Peyer's patch (tissue), 4 donors: ENCODE data around the gene ATP6V1F. TPM values are rescaled to one million over a fixed set of nuclear protein-coding genes. Genes with fewer than 3 reads are reported as not detected.

Experiments used
- DNase-seq, 3 donors: peaks; one replicate each; pipeline ENCODE4 v3.0.0-alpha.2; 2017 to 2019
- H3K27ac ChIP-seq, 4 donors: fragments of 200-600 bp; sonication (generic); one replicate each; pipeline ENCODE4 v1.5.1; 2016 to 2019
- H3K27me3 ChIP-seq, 2 donors: fragments of 200-600 bp; sonication (generic); one replicate each; pipeline ENCODE4 v1.5.1; 2019
- H3K36me3 ChIP-seq, 3 donors: fragments of 200-600 bp; sonication (generic); one replicate each; pipeline ENCODE4 v1.5.1; 2016 to 2019
- H3K4me1 ChIP-seq, 4 donors: fragments of 200-600 bp; sonication (generic); one replicate each; pipeline ENCODE4 v1.5.1; 2016 to 2019
- H3K4me3 ChIP-seq, 4 donors: fragments of 200-600 bp; sonication (generic); 1 replicate in 3 of 4; 2 replicates in 1 of 4; pipeline ENCODE4 v1.5.1; 2016 to 2019; ENCODE audit warnings: mild to moderate bottlenecking in 1 of 4
- H3K9me3 ChIP-seq, 4 donors: fragments of 200-600 bp; sonication (generic); one replicate each; pipeline ENCODE4 v1.5.1; 2016 to 2019; ENCODE audit warnings: mild to moderate bottlenecking in 1 of 4
- CTCF ChIP-seq, 6 experiments: fragments of 450-650 bp in 4 of 6; fragments of 200-600 bp in 2 of 6; sonication (generic) in 1 of 6; IDR thresholded peaks; one replicate each; pipeline ENCODE4 v1.5.1; 2017 to 2019; ENCODE audit warnings: antibody characterized with exemption in 6 of 6, mild to moderate bottlenecking in 3 of 6, moderate library complexity in 1 of 6
- POLR2A ChIP-seq, 2 donors: fragments of 450-650 bp; IDR thresholded peaks; one replicate each; pipeline ENCODE4 v1.5.1; 2017; ENCODE audit warnings: antibody characterized with exemption in 2 of 2, mild to moderate bottlenecking in 2 of 2, moderate library complexity in 2 of 2
- total RNA-seq, 4 donors: library from RNA; depleted of rRNA; stranded (reverse); fragments of >200 nt; gene quantifications; one replicate each; pipeline ENCODE4 v1.1.0, GENCODE V29; 2016

ATP6V1F gene
- total RNA-seq, 4 donors from 2014 or later: 71.3 to 88.3 (median 84.6) TPM

- TF ChIP-seq POLR2A (IDR thresholded peaks at IDR 0.05) (no peak), CTCF (IDR thresholded peaks at IDR 0.05) (no peak)
- H3K36me3 ChIP-seq: no peaks in the 10 kb centered on the region
- H3K27ac ChIP-seq: no peak overlapping the region
- H3K4me3 ChIP-seq: no peak overlapping the region
- peaks cover 3 to 9% (median 5%) of the 10 kb centered on the region in 4 donors for H3K4me1 ChIP-seq
- no peaks in the 10 kb centered on the region for H3K9me3 ChIP-seq
- H3K27me3 ChIP-seq: peaks cover 0 to 13% of the 10 kb centered on the region in 2 donors
- no peak for DNase-seq
Observed at GRCh38 chr7:128895320-128895719, 32.7 kb downstream of the ATP6V1F start.

GRCh38 chr7:128899392-128899791 lies 36.7 kb downstream of the ATP6V1F start:
- no peaks in the 10 kb centered on the region for H3K9me3 ChIP-seq

DNA sequence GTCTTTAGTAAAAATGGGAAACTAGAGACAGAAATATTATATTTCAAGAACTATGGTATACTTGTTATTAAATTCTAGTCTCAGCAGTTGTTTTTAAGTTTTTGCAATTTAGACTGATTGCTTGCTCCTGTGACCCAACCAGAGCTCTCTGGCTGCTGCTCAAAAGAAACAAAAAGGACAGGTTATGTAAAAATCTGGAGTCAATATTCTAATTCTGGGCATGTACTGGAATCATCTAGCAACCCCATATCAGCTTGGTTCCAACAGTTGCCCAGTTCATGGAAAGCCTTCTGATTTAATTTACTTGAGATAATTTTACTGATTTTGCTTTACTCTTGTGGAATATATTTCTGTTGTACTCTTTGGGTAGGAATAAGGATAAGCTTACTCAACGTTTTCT lies 37.6 kb downstream of the ATP6V1F start:
- DNase-seq: no peak
- Histone ChIP-seq H3K27me3 (no peaks in the 10 kb centered on the region), H3K9me3 (no peaks in the 10 kb centered on the region), H3K4me3 (no peak overlapping the region), H3K36me3 (no peaks in the 10 kb centered on the region), H3K4me1 (no peaks in the 10 kb centered on the region), H3K27ac (no peak overlapping the region)
- TF ChIP-seq CTCF (IDR thresholded peaks at IDR 0.05) (no peak), POLR2A (IDR thresholded peaks at IDR 0.05) (no peak)

More at GRCh38 chr7:128899392-128899791, 36.7 kb downstream of the ATP6V1F start:
- no peaks in the 10 kb centered on the region for H3K27me3 ChIP-seq
- H3K27ac ChIP-seq: no peak overlapping the region
- H3K4me1 ChIP-seq: no peaks in the 10 kb centered on the region
- H3K4me3 ChIP-seq: no peak overlapping the region
- TF ChIP-seq POLR2A (IDR thresholded peaks at IDR 0.05) (no peak), CTCF (IDR thresholded peaks at IDR 0.05) (no peak)
- H3K36me3 ChIP-seq: no peaks in the 10 kb centered on the region
- DNase-seq: no peak

GRCh38 chr7:128902761-128903585 lies 40.3 kb downstream of the ATP6V1F start:
- no peaks in the 10 kb centered on the region for H3K27me3 ChIP-seq
- peak overlapping the region in 1 of 4 donors; percentile 38 for H3K27ac ChIP-seq
- H3K9me3 ChIP-seq: no peaks in the 10 kb centered on the region
- H3K4me3 ChIP-seq: no peak overlapping the region
- no peaks in the 10 kb centered on the region for H3K36me3 ChIP-seq
- peak in 2 of 3 donors; percentile 51 to 74 for DNase-seq
- no peaks in the 10 kb centered on the region for H3K4me1 ChIP-seq
- no peak for TF ChIP-seq CTCF (IDR thresholded peaks at IDR 0.05)
- peak in 1 of 2 donors; percentile 19 for TF ChIP-seq POLR2A (IDR thresholded peaks at IDR 0.05)

- no peak for TF ChIP-seq POLR2A (IDR thresholded peaks at IDR 0.05)
- TF ChIP-seq CTCF (IDR thresholded peaks at IDR 0.05): no peak
- no peaks in the 10 kb centered on the region for H3K36me3 ChIP-seq
- no peaks in the 10 kb centered on the region for H3K27me3 ChIP-seq
- no peaks in the 10 kb centered on the region for H3K9me3 ChIP-seq
- DNase-seq: peak in 2 of 3 donors; percentile 40 to 42
- peak overlapping the region in 1 of 4 donors; percentile 38 for H3K27ac ChIP-seq
- no peaks in the 10 kb centered on the region for H3K4me1 ChIP-seq
- no peak overlapping the region for H3K4me3 ChIP-seq
Observed at GRCh38 chr7:128903621-128904361, 41.1 kb downstream of the ATP6V1F start.
